Measurements from ENCODE around the gene HMCN1.

- TF ChIP-seq, protein P1, sequence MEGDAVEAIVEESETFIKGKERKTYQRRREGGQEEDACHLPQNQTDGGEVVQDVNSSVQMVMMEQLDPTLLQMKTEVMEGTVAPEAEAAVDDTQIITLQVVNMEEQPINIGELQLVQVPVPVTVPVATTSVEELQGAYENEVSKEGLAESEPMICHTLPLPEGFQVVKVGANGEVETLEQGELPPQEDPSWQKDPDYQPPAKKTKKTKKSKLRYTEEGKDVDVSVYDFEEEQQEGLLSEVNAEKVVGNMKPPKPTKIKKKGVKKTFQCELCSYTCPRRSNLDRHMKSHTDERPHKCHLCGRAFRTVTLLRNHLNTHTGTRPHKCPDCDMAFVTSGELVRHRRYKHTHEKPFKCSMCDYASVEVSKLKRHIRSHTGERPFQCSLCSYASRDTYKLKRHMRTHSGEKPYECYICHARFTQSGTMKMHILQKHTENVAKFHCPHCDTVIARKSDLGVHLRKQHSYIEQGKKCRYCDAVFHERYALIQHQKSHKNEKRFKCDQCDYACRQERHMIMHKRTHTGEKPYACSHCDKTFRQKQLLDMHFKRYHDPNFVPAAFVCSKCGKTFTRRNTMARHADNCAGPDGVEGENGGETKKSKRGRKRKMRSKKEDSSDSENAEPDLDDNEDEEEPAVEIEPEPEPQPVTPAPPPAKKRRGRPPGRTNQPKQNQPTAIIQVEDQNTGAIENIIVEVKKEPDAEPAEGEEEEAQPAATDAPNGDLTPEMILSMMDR (IDR thresholded peaks at IDR 0.05; ENCODE audit: poor library complexity, severe bottlenecking), result no peak
- TF ChIP-seq, protein P2, sequence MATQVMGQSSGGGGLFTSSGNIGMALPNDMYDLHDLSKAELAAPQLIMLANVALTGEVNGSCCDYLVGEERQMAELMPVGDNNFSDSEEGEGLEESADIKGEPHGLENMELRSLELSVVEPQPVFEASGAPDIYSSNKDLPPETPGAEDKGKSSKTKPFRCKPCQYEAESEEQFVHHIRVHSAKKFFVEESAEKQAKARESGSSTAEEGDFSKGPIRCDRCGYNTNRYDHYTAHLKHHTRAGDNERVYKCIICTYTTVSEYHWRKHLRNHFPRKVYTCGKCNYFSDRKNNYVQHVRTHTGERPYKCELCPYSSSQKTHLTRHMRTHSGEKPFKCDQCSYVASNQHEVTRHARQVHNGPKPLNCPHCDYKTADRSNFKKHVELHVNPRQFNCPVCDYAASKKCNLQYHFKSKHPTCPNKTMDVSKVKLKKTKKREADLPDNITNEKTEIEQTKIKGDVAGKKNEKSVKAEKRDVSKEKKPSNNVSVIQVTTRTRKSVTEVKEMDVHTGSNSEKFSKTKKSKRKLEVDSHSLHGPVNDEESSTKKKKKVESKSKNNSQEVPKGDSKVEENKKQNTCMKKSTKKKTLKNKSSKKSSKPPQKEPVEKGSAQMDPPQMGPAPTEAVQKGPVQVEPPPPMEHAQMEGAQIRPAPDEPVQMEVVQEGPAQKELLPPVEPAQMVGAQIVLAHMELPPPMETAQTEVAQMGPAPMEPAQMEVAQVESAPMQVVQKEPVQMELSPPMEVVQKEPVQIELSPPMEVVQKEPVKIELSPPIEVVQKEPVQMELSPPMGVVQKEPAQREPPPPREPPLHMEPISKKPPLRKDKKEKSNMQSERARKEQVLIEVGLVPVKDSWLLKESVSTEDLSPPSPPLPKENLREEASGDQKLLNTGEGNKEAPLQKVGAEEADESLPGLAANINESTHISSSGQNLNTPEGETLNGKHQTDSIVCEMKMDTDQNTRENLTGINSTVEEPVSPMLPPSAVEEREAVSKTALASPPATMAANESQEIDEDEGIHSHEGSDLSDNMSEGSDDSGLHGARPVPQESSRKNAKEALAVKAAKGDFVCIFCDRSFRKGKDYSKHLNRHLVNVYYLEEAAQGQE (IDR thresholded peaks at IDR 0.05; ENCODE audit: borderline replicate concordance), result no peak
- TF ChIP-seq EP300 (conservative IDR thresholded peaks at IDR 0.05; ENCODE audit: poor library complexity, severe bottlenecking) (no peak), TAF1 (IDR thresholded peaks at IDR 0.05; ENCODE audit: low read depth) (no peak), EZH2 (IDR thresholded peaks at IDR 0.05; ENCODE audit: borderline replicate concordance, insufficient read depth, low read length, poor library complexity, severe bottlenecking) (no peak), MXI1 (conservative IDR thresholded peaks at IDR 0.05; ENCODE audit: poor library complexity, severe bottlenecking) (no peak), POLR2AphosphoS5 (IDR thresholded peaks at IDR 0.05) (no peak), SMC3 (conservative IDR thresholded peaks at IDR 0.05; ENCODE audit: poor library complexity) (no peak), RAD21 (conservative IDR thresholded peaks at IDR 0.05) (no peak)
Measured at GRCh38 chr1:186142916-186143315, 408.7 kb downstream of the HMCN1 start.
